IMR-90 (cell line): ENCODE results near the gene OR2J3. TPM values are rescaled to one million over a fixed set of nuclear protein-coding genes. Genes with fewer than 3 reads are reported as not detected.

Source experiments
- ATAC-seq: fragments of 200-7000 bp; cut with Tn5 transposase; 2 replicates; pipeline ENCODE4 v1.9.1; 2020; ENCODE audit warnings: low read depth, mild to moderate bottlenecking, moderate library complexity
- Bru-seq: library from RNA; stranded (reverse); fragments of 400-500 nt; gene quantifications from one replicate; lab custom pipeline; 2021; lab: Mats Ljungman, UMichigan
- BruChase-seq, 2 experiments: library from RNA; stranded (reverse); fragments of 400-500 nt; gene quantifications; one replicate each; lab custom pipeline; 2021; lab: Mats Ljungman, UMichigan
- BruUV-seq: library from RNA; stranded (reverse); fragments of 400-500 nt; replicated peaks from 2 replicates; lab custom pipeline; 2021; lab: Mats Ljungman, UMichigan
- CTCF ChIA-PET: fragments of 300-600 bp; formaldehyde crosslinking; extraction: SDS; loops from one replicate; lab custom pipeline; 2021; ENCODE audit warnings: antibody characterized with exemption; lab: Yijun Ruan, JAX
- POLR2A ChIA-PET: fragments of 300-600 bp; sonication (Branson Sonifier 250); formaldehyde crosslinking; loops from one replicate; lab custom pipeline; 2022; ENCODE audit warnings: antibody characterized with exemption; ENCODE audit not compliant: unreplicated experiment; lab: Charles Lee
- DNase-seq: peaks from one replicate; pipeline ENCODE4 v3.0.0; 2013
- H2AFZ ChIP-seq: replicated peaks from 2 replicates; pipeline ENCODE3; 2013; ENCODE audit warnings: low read length, mild to moderate bottlenecking; ENCODE audit not compliant: poor library complexity
- H2AK5ac ChIP-seq: 2 replicates; pipeline ENCODE4 v1.6.1; 2013; ENCODE audit warnings: low read depth, low read length, inconsistent platforms
- H2AK9ac ChIP-seq: replicated peaks from 2 replicates; pipeline ENCODE3; 2013; ENCODE audit warnings: mild to moderate bottlenecking, low read depth, low read length, moderate library complexity; ENCODE audit not compliant: poor library complexity
- H2BK120ac ChIP-seq: 2 replicates; pipeline ENCODE4 v1.6.1; 2013; ENCODE audit warnings: low read depth, low read length, inconsistent platforms
- H2BK15ac ChIP-seq: 3 replicates; pipeline ENCODE4 v1.6.1; 2013; ENCODE audit warnings: low read depth, low read length, inconsistent platforms
- H2BK20ac ChIP-seq: 2 replicates; pipeline ENCODE4 v1.6.1; 2013; ENCODE audit warnings: low read depth, mild to moderate bottlenecking, inconsistent platforms, low read length, moderate library complexity
- H2BK5ac ChIP-seq: 2 replicates; pipeline ENCODE4 v1.6.1; 2013; ENCODE audit warnings: mild to moderate bottlenecking, low read depth, low read length, inconsistent platforms; ENCODE audit not compliant: poor library complexity, severe bottlenecking
- H3K14ac ChIP-seq: replicated peaks from 2 replicates; pipeline ENCODE4 v1.6.1; 2013; ENCODE audit warnings: low read depth, low read length, inconsistent platforms
- H3K18ac ChIP-seq: 2 replicates; pipeline ENCODE4 v1.6.1; 2013; ENCODE audit warnings: low read depth, low read length, control low read depth
- H3K23ac ChIP-seq: 2 replicates; pipeline ENCODE4 v1.6.1; 2013; ENCODE audit warnings: low read depth, low read length, inconsistent platforms
- H3K27ac ChIP-seq: 2 replicates; pipeline ENCODE4 v1.5.1; 2013; ENCODE audit warnings: mild to moderate bottlenecking, control low read depth, low read length; ENCODE audit not compliant: insufficient read depth
- H3K27me3 ChIP-seq: 2 replicates; pipeline ENCODE4 v1.6.1; 2013; ENCODE audit warnings: low read length; ENCODE audit not compliant: control insufficient read depth, insufficient read depth
- H3K36me3 ChIP-seq: 2 replicates; pipeline ENCODE4 v1.6.1; 2013; ENCODE audit warnings: low read length, mixed read lengths; ENCODE audit not compliant: control insufficient read depth, insufficient read depth
- H3K4ac ChIP-seq: 2 replicates; pipeline ENCODE4 v1.6.1; 2013; ENCODE audit warnings: low read depth, low read length, inconsistent platforms
- H3K4me1 ChIP-seq: 2 replicates; pipeline ENCODE4 v1.6.1; 2013; ENCODE audit warnings: low read length, mixed read lengths; ENCODE audit not compliant: control insufficient read depth, insufficient read depth
- H3K4me2 ChIP-seq: 2 replicates; pipeline ENCODE4 v1.6.1; 2013; ENCODE audit warnings: low read depth, mild to moderate bottlenecking, control low read depth, low read length, moderate library complexity
- H3K4me3 ChIP-seq: 2 replicates; pipeline ENCODE4 v1.5.1; 2013; ENCODE audit warnings: low read depth, mild to moderate bottlenecking, control low read depth, low read length, moderate library complexity; ENCODE audit not compliant: insufficient read depth
- H3K56ac ChIP-seq: 2 replicates; pipeline ENCODE4 v1.6.1; 2013; ENCODE audit warnings: low read length, inconsistent platforms; ENCODE audit not compliant: insufficient read depth; ENCODE audit errors: extremely low read depth
- H3K79me1 ChIP-seq, 2 experiments: 2 replicates each; pipeline ENCODE4 v1.6.1; 2013; ENCODE audit warnings: low read length in 2 of 2, inconsistent platforms in 1 of 2, low read depth in 1 of 2
- H3K9ac ChIP-seq: 2 replicates; pipeline ENCODE4 v1.6.1; 2013; ENCODE audit warnings: low read depth, low read length, control low read depth
- H3K9me1 ChIP-seq: 2 replicates; pipeline ENCODE4 v1.6.1; 2013; ENCODE audit warnings: low read length, inconsistent platforms; ENCODE audit not compliant: insufficient read depth
- H3K9me3 ChIP-seq: 2 replicates; pipeline ENCODE4 v1.6.1; 2013; ENCODE audit warnings: low read length; ENCODE audit not compliant: control insufficient read depth, insufficient read depth
- H4K20me1 ChIP-seq: 2 replicates; pipeline ENCODE4 v1.6.1; 2013; ENCODE audit warnings: low read length, inconsistent platforms; ENCODE audit not compliant: insufficient read depth
- H4K5ac ChIP-seq: 2 replicates; pipeline ENCODE4 v1.6.1; 2013; ENCODE audit warnings: mild to moderate bottlenecking, low read depth, low read length, control low read depth
- H4K8ac ChIP-seq, 2 experiments: 2 replicates each; pipeline ENCODE4 v1.6.1; 2013; ENCODE audit warnings: low read depth in 2 of 2, low read length in 2 of 2, control low read depth in 1 of 2, inconsistent platforms in 1 of 2
- H4K91ac ChIP-seq: 2 replicates; pipeline ENCODE4 v1.6.1; 2013; ENCODE audit warnings: low read depth, low read length, inconsistent platforms; ENCODE audit not compliant: insufficient read depth
- MAZ ChIP-seq: IDR thresholded peaks from 2 replicates; pipeline ENCODE4 v1.6.1; 2012; ENCODE audit warnings: low read depth, mild to moderate bottlenecking, low read length, improper control_type of control experiment, moderate library complexity, borderline replicate concordance
- RCOR1 ChIP-seq: IDR thresholded peaks from 2 replicates; pipeline ENCODE4 v1.6.1; 2012; ENCODE audit warnings: mild to moderate bottlenecking, low read length, improper control_type of control experiment; ENCODE audit not compliant: insufficient replicate concordance
- WGBS, 2 experiments: methylation state at CpG; one replicate each; pipeline versions ENCODE4 v1.1.5 to v1.1.7; 2013; ENCODE audit warnings: missing lambda C conversion rate in 2 of 2; ENCODE audit not compliant: insufficient read length in 1 of 2; ENCODE audit errors: extremely low coverage in 2 of 2; 5-methylcytosine and 5-hydroxymethylcytosine counted together
- dilution Hi-C: fragments of 300-500 bp; cut with HindIII; formaldehyde crosslinking; loops from one replicate; pipeline ENCODE4 v1.14.3; 2018; ENCODE audit warnings: low sequenced_read_pairs; ENCODE audit not compliant: unreplicated experiment
- in situ Hi-C: fragments of 300-500 bp; cut with MboI; formaldehyde crosslinking; loops from 3 replicates; pipeline ENCODE4 v1.14.3; 2019; ENCODE audit warnings: low sequenced_read_pairs, inconsistent platforms, mixed read lengths
- intact Hi-C: fragments of 100-400 bp; cut with micrococcal nuclease; formaldehyde crosslinking; loops from 2 replicates; pipeline ENCODE4 v1.10.0; 2022
- long read RNA-seq: library from polyadenylated mRNA; unstranded; transcript quantifications from one replicate; pipeline ENCODE4 v2.0.0, GENCODE V29; 2021; ENCODE audit not compliant: unreplicated experiment
- polyA plus RNA-seq, 3 experiments: library from polyadenylated mRNA; depleted of rRNA; stranded (reverse); fragments of >200 nt; gene quantifications; 2 replicates each; pipeline ENCODE4 v1.2.3, GENCODE V29; 2012; ENCODE audit warnings: low replicate concordance in 1 of 3
- total RNA-seq: library from RNA; depleted of rRNA; stranded (reverse); fragments of >200 nt; gene quantifications from 2 replicates; pipeline ENCODE4 v1.2.3, GENCODE V29; 2012; rRNA removed

The OR2J3 gene
- total RNA-seq (not detected in 2 replicates), polyA plus RNA-seq (2012; rRNA removed) (not detected in 2 replicates), Bru-seq, nascent RNA (not detected), BruChase-seq, experiment 1, labeled RNA remaining after a 6-hour chase (not detected), BruChase-seq, experiment 2, labeled RNA remaining after a 2-hour chase (not detected)
- polyA plus RNA-seq (2012; cell fraction: cytosol; rRNA removed): not detected in 2 replicates
- polyA plus RNA-seq (2012; cell fraction: nucleus; rRNA removed; ENCODE audit: low replicate concordance): not detected in 2 replicates
- long read RNA-seq: 0 reads

- Histone ChIP-seq H3K9me3 (peaks cover 4% of the 10 kb centered on the region; the same call in 1 of the 2 replicates), H4K5ac (no peak within 1 kb of the TSS), H3K4ac (no peak within 1 kb of the TSS), H3K9ac (no peak within 1 kb of the TSS), H3K23ac (no peak within 1 kb of the TSS), H2AK5ac (no peak within 1 kb of the TSS), H2BK20ac (no peak within 1 kb of the TSS), H3K9me1 (no peaks in the 10 kb centered on the region), H3K14ac (no peak within 1 kb of the TSS), H3K4me1 (no peaks in the 10 kb centered on the region), H2AK9ac (no peak within 1 kb of the TSS), H3K56ac (no peak within 1 kb of the TSS), H3K27me3 (no peaks in the 10 kb centered on the region), H4K20me1 (no peaks in the 10 kb centered on the region), H2BK15ac (no peak within 1 kb of the TSS), H4K91ac (no peak within 1 kb of the TSS), H3K18ac (no peak within 1 kb of the TSS), H3K4me2 (no peak within 1 kb of the TSS), H3K4me3 (no peak within 1 kb of the TSS), H2BK5ac (no peak within 1 kb of the TSS), H3K79me1 (no peaks in the 10 kb centered on the region), H4K8ac (no peak within 1 kb of the TSS), H2AFZ (no peak within 1 kb of the TSS), H2BK120ac (no peak within 1 kb of the TSS), H3K36me3 (no peaks in the 10 kb centered on the region), H3K27ac (no peak within 1 kb of the TSS)
- DNase-seq (no peak), ATAC-seq (no peak)
- no TSS peak for BruUV-seq
- POLR2A ChIA-PET: no interaction called here
- WGBS, 2 experiments: no CpG with 5 or more reads among the region's 1 CpG
- CTCF ChIA-PET: no interaction called here
- dilution Hi-C loops: no loop called here
- in situ Hi-C loops: no loop called here
- intact Hi-C loops: no loop called here
- TF ChIP-seq MAZ (no peak), RCOR1 (no peak)
These were observed at the start of gene OR2J3 for GRCh38 chr6:29107758-29108157. OR2J3 (plus strand) TSS chr6:29108058; CDS start chr6:29111891, 3,833 bp downstream.
